GM12865 (cell line): ENCODE data around the gene COQ10B.

Experiments
- DNase-seq: peaks from one replicate; pipeline ENCODE4 v3.0.0; 2010; ENCODE audit warnings: low read depth
- H3K4me3 ChIP-seq: 2 replicates; pipeline ENCODE4 v1.5.1; 2011; ENCODE audit warnings: mild to moderate bottlenecking, low read depth, low read length, control low read depth
- CTCF ChIP-seq: IDR thresholded peaks from 2 replicates; pipeline ENCODE4 v1.5.1; 2011; ENCODE audit warnings: low read length, control low read depth, low read depth, inconsistent platforms; ENCODE audit not compliant: insufficient read depth; ENCODE audit errors: missing control alignments

The COQ10B gene

GRCh38 chr2:197499594-197500502, 46.5 kb downstream of the COQ10B start, which contains the start of the genes HSPD1 and HSPE1:
TSS of gene HSPD1 (minus strand) at chr2:197499840. CDS start at chr2:197498848, 992 bp downstream.
TSS of gene HSPE1 (plus strand) at chr2:197500379. CDS start at chr2:197500437, 58 bp downstream.
- no peak for TF ChIP-seq CTCF
- DNase-seq: peak; percentile 100
- peak within 1 kb of the TSS; percentile 73 for H3K4me3 ChIP-seq

GRCh38 chr2:197500503-197501131, 47.3 kb downstream of the COQ10B start:
- DNase-seq: peak; percentile 11
- TF ChIP-seq CTCF: no peak
- peak overlapping the region; percentile 73 for H3K4me3 ChIP-seq

- no peak for TF ChIP-seq CTCF
- no peak for DNase-seq
These were observed 48.8 kb downstream of the COQ10B start for GRCh38 chr2:197502201-197502600.

GRCh38 chr2:197502685-197503084, 49.3 kb downstream of the COQ10B start:
- no peak for TF ChIP-seq CTCF
- no peak for DNase-seq
- H3K4me3 ChIP-seq: peak overlapping the region; percentile 73

More at GRCh38 chr2:197502201-197502600, 48.8 kb downstream of the COQ10B start:
- peak overlapping the region; percentile 73 for H3K4me3 ChIP-seq

- no peak overlapping the region for H3K4me3 ChIP-seq
- no peak for DNase-seq
- no peak for TF ChIP-seq CTCF
These were observed 50.6 kb downstream of the COQ10B start for GRCh38 chr2:197504000-197504399.

GRCh38 chr2:197504512-197504911, 51.2 kb downstream of the COQ10B start:
- TF ChIP-seq CTCF: no peak
- H3K4me3 ChIP-seq: no peak overlapping the region
- DNase-seq: no peak
